CD4-positive, alpha-beta memory T cell (primary cell): Measurements from ENCODE around the gene SAPCD2. TPM values are rescaled to one million over a fixed set of nuclear protein-coding genes. Genes with fewer than 3 reads are reported as not detected.
A peak's percentile ranks its signal among the peaks of the same experiment; 100 is the strongest.

Experiments used
- CTCF ChIA-PET: fragments of 350-600 bp; sonication (Branson Sonifier 250); formaldehyde crosslinking; loops from one replicate; lab custom pipeline; 2021; ENCODE audit warnings: inconsistent platforms; ENCODE audit not compliant: partially characterized antibody; lab: Charles Lee
- POLR2A ChIA-PET: fragments of 350-600 bp; sonication (Branson Sonifier 250); formaldehyde crosslinking; loops from one replicate; lab custom pipeline; 2021; ENCODE audit not compliant: partially characterized antibody; lab: Charles Lee
- DNase-seq, 5 donors: peaks; one replicate each; pipeline versions ENCODE4 v3.0.0 to v3.0.0-alpha.2; 2020 to 2022; ENCODE audit warnings: mixed read lengths in 1 of 5
- H3K27ac ChIP-seq: one replicate; pipeline ENCODE4 v1.7.0; 2013; ENCODE audit warnings: low read depth, low read length
- H3K27me3 ChIP-seq: 2 replicates; pipeline ENCODE4 v1.7.0; 2013; ENCODE audit warnings: mild to moderate bottlenecking, low read length, moderate library complexity; ENCODE audit not compliant: insufficient read depth
- H3K36me3 ChIP-seq: 2 replicates; pipeline ENCODE4 v1.7.0; 2013; ENCODE audit warnings: mild to moderate bottlenecking, low read length, moderate library complexity; ENCODE audit not compliant: insufficient read depth
- H3K4me1 ChIP-seq: 2 replicates; pipeline ENCODE4 v1.7.0; 2013; ENCODE audit warnings: mild to moderate bottlenecking, low read length, moderate library complexity; ENCODE audit not compliant: insufficient read depth
- H3K4me3 ChIP-seq, 2 donors: one replicate each; pipeline ENCODE4 v1.7.0; 2013; ENCODE audit warnings: low read length in 2 of 2, mild to moderate bottlenecking in 1 of 2
- H3K9me3 ChIP-seq, 2 donors: one replicate each; pipeline ENCODE4 v1.7.0; 2013; ENCODE audit warnings: low read length in 2 of 2, control low read depth in 1 of 2; ENCODE audit not compliant: control insufficient read depth in 1 of 2
- H3K27ac Mint-ChIP-seq, 7 donors: one replicate each; pipeline ENCODE4 v1.8.0; 2020 to 2021; ENCODE audit warnings: mixed read lengths in 7 of 7, mild to moderate bottlenecking in 6 of 7, inconsistent platforms in 3 of 7, moderate library complexity in 3 of 7
- H3K27me3 Mint-ChIP-seq, 2 donors: one replicate each; pipeline ENCODE4 v1.8.0; 2020 to 2021; ENCODE audit warnings: mixed read lengths in 2 of 2
- H3K36me3 Mint-ChIP-seq, 2 donors: one replicate each; pipeline ENCODE4 v1.8.0; 2020 to 2021; ENCODE audit warnings: mixed read lengths in 2 of 2, inconsistent platforms in 1 of 2, mild to moderate bottlenecking in 1 of 2
- H3K4me1 Mint-ChIP-seq, 4 donors: one replicate each; pipeline ENCODE4 v1.8.0; 2020 to 2021; ENCODE audit warnings: mixed read lengths in 4 of 4, mild to moderate bottlenecking in 1 of 4
- H3K4me3 Mint-ChIP-seq, 8 donors: one replicate each; pipeline ENCODE4 v1.8.0; 2020 to 2021; ENCODE audit warnings: mixed read lengths in 8 of 8, mild to moderate bottlenecking in 7 of 8, moderate library complexity in 6 of 8, inconsistent platforms in 3 of 8
- H3K9me3 Mint-ChIP-seq, 8 donors: one replicate each; pipeline ENCODE4 v1.8.0; 2020 to 2021; ENCODE audit warnings: mixed read lengths in 8 of 8, mild to moderate bottlenecking in 5 of 8, inconsistent platforms in 3 of 8, moderate library complexity in 1 of 8
- intact Hi-C: fragments of 100-400 bp; cut with micrococcal nuclease; formaldehyde crosslinking; loops from one replicate; pipeline ENCODE4 v1.15.1; 2023
- polyA plus RNA-seq, 2 donors: library from polyadenylated mRNA; unstranded; fragments of 300-500 nt; fragmentation: Illumina TruSeq; gene quantifications; one replicate each; pipeline ENCODE4 v1.2.3, GENCODE V29; 2021
- total RNA-seq, 2 experiments: library from RNA; stranded (reverse); gene quantifications; one replicate each; pipeline ENCODE4 v1.2.3, GENCODE V29; 2021

The SAPCD2 gene
- total and polyA plus RNA-seq, 4 experiments from 2014 or later: 0.09 to 0.15 (median 0.11) TPM

GRCh38 chr9:137052998-137053943 lies 17.1 kb downstream of the SAPCD2 start:
- Mint-ChIP-seq H3K4me1 (peaks cover 0 to 5% (median 3%) of the 10 kb centered on the region in 4 donors), H3K4me3 (peak overlapping the region in 1 of 8 donors; percentile 12), H3K9me3 (peaks cover 0 to 5% (median 0%) of the 10 kb centered on the region in 8 donors), H3K27ac (peak overlapping the region in 1 of 7 donors; percentile 13), H3K27me3 (peaks cover 10% of the 10 kb centered on the region in 2 donors), H3K36me3 (no peaks in the 10 kb centered on the region)
- peaks cover 36% of the 10 kb centered on the region for H3K27me3 ChIP-seq
- DNase-seq: no peak
- peaks cover 15% of the 10 kb centered on the region for H3K4me1 ChIP-seq
- POLR2A ChIA-PET: interaction anchor here (0.7 to 1.5 kb wide), 2 partner anchors 18 to 24 kb away, joined by 3 to 5 read pairs; partner anchors contain the start of gene UAP1L1
- no peak overlapping the region for H3K27ac ChIP-seq
- no peaks in the 10 kb centered on the region for H3K9me3 ChIP-seq
- intact Hi-C loops: no loop called here
- H3K4me3 ChIP-seq: no peak overlapping the region
- H3K36me3 ChIP-seq: no peaks in the 10 kb centered on the region
- CTCF ChIA-PET: interaction anchor here (0.9 to 1.2 kb wide), 3 partner anchors 14 to 24 kb away, joined by 3 to 6 read pairs (median 4); no protein-coding TSS in a partner anchor

GRCh38 chr9:137052293-137052692 lies 18.1 kb downstream of the SAPCD2 start:
- no peaks in the 10 kb centered on the region for H3K36me3 Mint-ChIP-seq
- H3K27me3 Mint-ChIP-seq: peaks cover 12 to 13% of the 10 kb centered on the region in 2 donors
- DNase-seq: no peak
- peaks cover 0 to 5% (median 0%) of the 10 kb centered on the region in 8 donors for H3K9me3 Mint-ChIP-seq
- Histone ChIP-seq H3K4me1 (peaks cover 15% of the 10 kb centered on the region), H3K27me3 (peaks cover 44% of the 10 kb centered on the region), H3K27ac (no peak overlapping the region), H3K36me3 (no peaks in the 10 kb centered on the region), H3K4me3 (no peak overlapping the region), H3K9me3 (no peaks in the 10 kb centered on the region)
- intact Hi-C loops: no loop called here
- H3K4me1 Mint-ChIP-seq: peaks cover 0 to 5% (median 3%) of the 10 kb centered on the region in 4 donors
- peak overlapping the region in 1 of 7 donors; percentile 13 for H3K27ac Mint-ChIP-seq
- ChIA-PET CTCF (interaction anchor here (0.9 to 1.2 kb wide), 3 partner anchors 15 to 23 kb away, joined by 3 to 6 read pairs (median 4); no protein-coding TSS in a partner anchor), POLR2A (interaction anchor here (1.1 to 1.5 kb wide), 2 partner anchors 12 to 17 kb away, joined by 3 to 5 read pairs; no protein-coding TSS in a partner anchor)
- peak overlapping the region in 1 of 8 donors; percentile 54 for H3K4me3 Mint-ChIP-seq

DNA sequence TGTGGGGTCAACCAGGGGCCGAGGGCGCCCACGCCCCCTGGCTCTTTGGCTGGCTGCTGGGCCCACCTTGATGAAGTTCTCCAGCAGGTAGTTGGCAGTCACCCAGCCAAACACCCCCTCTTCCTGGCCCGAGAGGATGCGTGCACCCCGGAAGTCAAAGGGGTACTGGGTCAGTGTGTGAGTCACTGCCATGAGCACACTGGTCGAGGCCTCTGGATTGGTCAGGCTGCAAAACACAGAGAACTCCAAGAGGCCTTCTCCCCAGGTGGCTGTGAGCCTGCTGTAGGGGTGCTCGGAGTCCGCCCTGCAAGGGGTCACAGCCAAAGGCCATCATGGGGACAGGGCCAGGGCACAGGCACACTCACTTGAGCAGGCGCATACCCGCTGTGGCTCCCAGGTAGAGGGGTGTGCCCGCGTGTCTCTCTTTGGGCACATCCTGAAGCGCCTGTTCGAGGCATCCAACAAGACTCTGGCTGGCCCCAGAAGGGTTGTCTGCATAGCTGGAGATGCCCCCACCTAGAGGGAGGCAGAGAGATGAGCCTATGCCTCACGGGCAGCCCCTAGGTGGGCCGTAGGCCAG lies 19.1 kb downstream of the SAPCD2 start:
- Histone ChIP-seq H3K4me1 (peaks cover 22% of the 10 kb centered on the region), H3K36me3 (no peaks in the 10 kb centered on the region), H3K9me3 (no peaks in the 10 kb centered on the region), H3K27ac (no peak overlapping the region), H3K27me3 (peaks cover 51% of the 10 kb centered on the region), H3K4me3 (no peak overlapping the region)
- intact Hi-C loops: no loop called here
- Mint-ChIP-seq H3K27ac (no peak overlapping the region), H3K9me3 (peaks cover 0 to 5% (median 0%) of the 10 kb centered on the region in 8 donors), H3K4me3 (no peak overlapping the region), H3K4me1 (peaks cover 0 to 12% (median 3%) of the 10 kb centered on the region in 4 donors), H3K36me3 (no peaks in the 10 kb centered on the region), H3K27me3 (peaks cover 13 to 20% of the 10 kb centered on the region in 2 donors)
- POLR2A ChIA-PET: interaction anchor here (0.6 kb wide), 1 partner anchor 29 kb away, joined by 3 read pairs; no protein-coding TSS in a partner anchor
- CTCF ChIA-PET: no interaction called here
- no peak for DNase-seq

DNA sequence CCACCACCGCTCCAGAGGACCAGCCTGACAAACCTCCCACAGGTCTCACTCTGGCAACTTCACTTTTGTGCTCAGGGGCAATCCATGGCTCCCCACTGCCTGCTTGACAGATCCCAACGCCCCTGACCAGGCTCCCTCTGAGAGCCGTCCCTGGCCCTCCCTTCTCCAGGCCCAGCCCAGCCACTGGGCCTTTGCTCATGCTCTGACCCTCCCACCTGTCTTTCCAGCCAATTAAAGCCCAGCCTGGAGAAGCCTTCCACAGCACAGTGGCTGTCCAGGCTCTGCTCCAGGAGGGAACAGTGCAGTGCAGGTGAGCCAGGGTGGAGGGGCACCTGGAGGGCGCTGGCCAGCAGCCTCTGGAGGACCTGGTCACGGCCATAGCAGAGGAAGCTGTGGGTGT lies 19.8 kb downstream of the SAPCD2 start:
- ChIA-PET POLR2A (interaction anchor here (0.6 kb wide), 1 partner anchor 30 kb away, joined by 3 read pairs; no protein-coding TSS in a partner anchor), CTCF (no interaction called here)
- no peak for DNase-seq
- intact Hi-C loops: no loop called here
- Mint-ChIP-seq H3K9me3 (peaks cover 0 to 5% (median 0%) of the 10 kb centered on the region in 8 donors), H3K4me3 (no peak overlapping the region), H3K27ac (peak overlapping the region in 1 of 7 donors; percentile 29), H3K36me3 (no peaks in the 10 kb centered on the region), H3K27me3 (peaks cover 13 to 20% of the 10 kb centered on the region in 2 donors), H3K4me1 (peaks cover 0 to 12% (median 3%) of the 10 kb centered on the region in 4 donors)
- Histone ChIP-seq H3K27me3 (peaks cover 51% of the 10 kb centered on the region), H3K9me3 (no peaks in the 10 kb centered on the region), H3K36me3 (no peaks in the 10 kb centered on the region), H3K4me3 (no peak overlapping the region), H3K27ac (no peak overlapping the region), H3K4me1 (peaks cover 25% of the 10 kb centered on the region)

- Mint-ChIP-seq H3K4me1 (peaks cover 1 to 17% (median 5%) of the 10 kb centered on the region in 4 donors), H3K9me3 (peaks cover 0 to 5% (median 0%) of the 10 kb centered on the region in 8 donors), H3K4me3 (peak overlapping the region in 3 of 8 donors; percentile 31 to 52 (median 36)), H3K27me3 (peaks cover 15 to 21% of the 10 kb centered on the region in 2 donors), H3K36me3 (no peaks in the 10 kb centered on the region), H3K27ac (peak overlapping the region in 3 of 7 donors; percentile 35 to 78 (median 74))
- CTCF ChIA-PET: no interaction called here
- Histone ChIP-seq H3K27ac (no peak overlapping the region), H3K4me3 (no peak overlapping the region), H3K27me3 (peaks cover 51% of the 10 kb centered on the region), H3K36me3 (no peaks in the 10 kb centered on the region), H3K4me1 (peaks cover 32% of the 10 kb centered on the region), H3K9me3 (no peaks in the 10 kb centered on the region)
- peak in 3 of 5 donors; percentile 44 to 54 (median 52) for DNase-seq
- POLR2A ChIA-PET: no interaction called here
- intact Hi-C loops: no loop called here
These were observed 20.6 kb downstream of the SAPCD2 start for GRCh38 chr9:137049544-137050449.
